HEK293 (cell line): ENCODE measurements around the gene TSPYL2.
A peak's percentile ranks its signal among the peaks of the same experiment; 100 is the strongest.

ENCODE experiments used
- CTCF ChIA-PET: fragments of 350-600 bp; formaldehyde crosslinking; extraction: SDS; loops from one replicate; lab custom pipeline; 2021; ENCODE audit warnings: antibody characterized with exemption; lab: Yijun Ruan, JAX
- POLR2A ChIA-PET: fragments of 300-600 bp; formaldehyde crosslinking; extraction: SDS; loops from one replicate; lab custom pipeline; 2020; ENCODE audit warnings: antibody characterized with exemption, inconsistent platforms; lab: Yijun Ruan, JAX
- H3K27ac ChIP-seq: fragments of 200-500 bp; sonication (Bioruptor generic); 2 replicates; pipeline ENCODE4 v1.5.1; 2014; ENCODE audit warnings: low read depth, low read length, control low read depth, inconsistent platforms; ENCODE audit errors: extremely low read depth
- H3K36me3 ChIP-seq, 2 experiments: fragments of 200-500 bp in 1 of 2; sonication (Bioruptor generic) in 1 of 2; 1 replicate in 1 of 2; 2 replicates in 1 of 2; pipeline ENCODE4 v1.5.1; 2014 to 2017; ENCODE audit warnings: inconsistent platforms in 2 of 2, low read length in 2 of 2; ENCODE audit not compliant: control insufficient read depth in 2 of 2, insufficient read depth in 1 of 2
- H3K4me1 ChIP-seq: fragments of 200-500 bp; sonication (Bioruptor generic); 2 replicates; pipeline ENCODE4 v1.5.1; 2014; ENCODE audit warnings: mild to moderate bottlenecking, low read length, inconsistent platforms; ENCODE audit not compliant: control insufficient read depth, insufficient read depth
- H3K4me3 ChIP-seq: 2 replicates; pipeline ENCODE4 v1.5.1; 2011; ENCODE audit warnings: low read depth, mild to moderate bottlenecking, control low read depth, low read length, moderate library complexity
- H3K9me3 ChIP-seq: fragments of 200-500 bp; sonication (Bioruptor generic); 2 replicates; pipeline ENCODE4 v1.5.1; 2014; ENCODE audit warnings: low read depth, low read length, inconsistent platforms; ENCODE audit not compliant: control insufficient read depth, insufficient read depth
- GLIS1 ChIP-seq: fragments of 450-650 bp; formaldehyde crosslinking; IDR thresholded peaks from 2 replicates; pipeline ENCODE4 v1.5.1; 2016; ENCODE audit warnings: missing biosample characterization, missing genetic modification characterization
- KLF8 ChIP-seq: fragments of 450-650 bp; formaldehyde crosslinking; IDR thresholded peaks from 2 replicates; pipeline ENCODE4 v1.5.1; 2016; ENCODE audit warnings: missing biosample characterization, missing genetic modification characterization
- PRDM1 ChIP-seq: fragments of 450-650 bp; formaldehyde crosslinking; IDR thresholded peaks from 2 replicates; pipeline ENCODE4; 2016; ENCODE audit warnings: missing biosample characterization, missing genetic modification characterization
- PRDM4 ChIP-seq: fragments of 450-650 bp; formaldehyde crosslinking; IDR thresholded peaks from 2 replicates; pipeline ENCODE4 v1.5.1; 2017; ENCODE audit warnings: missing biosample characterization, missing genetic modification characterization
- TRIM28 ChIP-seq: IDR thresholded peaks from 2 replicates; pipeline ENCODE4 v1.6.1; 2011; ENCODE audit warnings: low read length, control low read depth, borderline replicate concordance
- ZBTB11 ChIP-seq: fragments of 450-650 bp; formaldehyde crosslinking; conservative IDR thresholded peaks from 2 replicates; pipeline ENCODE4 v1.5.1; 2016; ENCODE audit warnings: low read depth, missing biosample characterization, missing genetic modification characterization
- ZBTB17 ChIP-seq: fragments of 450-650 bp; formaldehyde crosslinking; IDR thresholded peaks from 2 replicates; pipeline ENCODE4 v1.5.1; 2016; ENCODE audit warnings: missing biosample characterization, missing genetic modification characterization
- ZFHX2 ChIP-seq: fragments of 450-650 bp; formaldehyde crosslinking; conservative IDR thresholded peaks from 2 replicates; pipeline ENCODE4 v1.5.1; 2016; ENCODE audit warnings: missing biosample characterization, missing genetic modification characterization
- ZNF133 ChIP-seq: fragments of 450-650 bp; formaldehyde crosslinking; IDR thresholded peaks from 2 replicates; pipeline ENCODE4 v1.5.1; 2016; ENCODE audit warnings: missing biosample characterization, missing genetic modification characterization
- ZNF366 ChIP-seq: fragments of 450-650 bp; formaldehyde crosslinking; conservative IDR thresholded peaks from 2 replicates; pipeline ENCODE4 v1.5.1; 2016; ENCODE audit warnings: missing biosample characterization, missing genetic modification characterization
- ZNF473 ChIP-seq: fragments of 450-650 bp; formaldehyde crosslinking; IDR thresholded peaks from 2 replicates; pipeline ENCODE4 v1.5.1; 2017; ENCODE audit warnings: missing biosample characterization, missing genetic modification characterization
- ZNF488 ChIP-seq: fragments of 450-650 bp; formaldehyde crosslinking; IDR thresholded peaks from 2 replicates; pipeline ENCODE4 v1.5.1; 2016; ENCODE audit warnings: missing biosample characterization, missing genetic modification characterization
- ZNF624 ChIP-seq: fragments of 450-650 bp; formaldehyde crosslinking; IDR thresholded peaks from 2 replicates; pipeline ENCODE4 v1.5.1; 2017; ENCODE audit warnings: missing biosample characterization, missing genetic modification characterization
- ZNF645 ChIP-seq: fragments of 450-650 bp; formaldehyde crosslinking; IDR thresholded peaks from 2 replicates; pipeline ENCODE4; 2016; ENCODE audit warnings: missing biosample characterization, missing genetic modification characterization
- ZNF785 ChIP-seq: fragments of 450-650 bp; formaldehyde crosslinking; IDR thresholded peaks from 2 replicates; pipeline ENCODE4 v1.5.1; 2016; ENCODE audit warnings: missing biosample characterization, missing genetic modification characterization
- ZNF791 ChIP-seq: fragments of 450-650 bp; formaldehyde crosslinking; IDR thresholded peaks from 2 replicates; pipeline ENCODE4 v1.5.1; 2016; ENCODE audit warnings: missing biosample characterization, missing genetic modification characterization

The TSPYL2 gene

GRCh38 chrX:53078943-53079342 lies 3.2 kb upstream of the TSPYL2 start (continued):
- TF ChIP-seq PRDM4 (no peak), ZNF624 (no peak), ZNF488 (no peak), GLIS1 (no peak), KLF8 (tag by site-specific recombination) (no peak), ZBTB11 (tag by site-specific recombination) (no peak)

- no peak overlapping the region for H3K4me3 ChIP-seq
These were observed 1.3 kb upstream of the TSPYL2 start for GRCh38 chrX:53080628-53081580.

GRCh38 chrX:53082773-53083616 lies 828 bp downstream of the TSPYL2 start:
- Histone ChIP-seq H3K27ac (peak overlapping the region; percentile 70), H3K9me3 (no peaks in the 10 kb centered on the region), H3K4me1 (peaks cover 3% of the 10 kb centered on the region; the same call in 1 of the 2 replicates), H3K4me3 (peak overlapping the region; percentile 69), H3K36me3 (peaks cover 15 to 45% of the 10 kb centered on the region in 2 experiments)
- CTCF ChIA-PET = interaction anchor here (0.8 to 0.9 kb wide), 2 partner anchors 10 to 11 kb away, joined by 3 to 5 read pairs; no protein-coding TSS in a partner anchor
- POLR2A ChIA-PET = interaction anchor here (0.5 to 1.7 kb wide), 14 partner anchors 10 to 198 kb away, joined by 3 to 44 read pairs (median 4); partner anchors contain the start of genes IQSEC2, KANTR and KDM5C
- TF ChIP-seq ZNF473 (tag by site-specific recombination) (no peak), ZFHX2 (peak; percentile 51; the same call in 1 of the 2 replicates), PRDM4 (peak; percentile 73), ZBTB17 (peak; percentile 43; the same call in 1 of the 2 replicates), ZNF488 (no peak), ZNF791 (tag by site-specific recombination) (no peak), ZNF366 (peak; percentile 61; the same call in 1 of the 2 replicates), ZNF785 (tag by site-specific recombination) (no peak), PRDM1 (peak; percentile 81), TRIM28 (no peak)

More at GRCh38 chrX:53080628-53081580, 1.3 kb upstream of the TSPYL2 start:
- TF ChIP-seq ZNF133 (tag by site-specific recombination) (no peak), PRDM1 (peak; percentile 95), ZNF645 (tag by site-specific recombination) (no peak)
- peaks cover 3 to 24% of the 10 kb centered on the region in 2 experiments; a peak in 2 of 3 replicates for H3K36me3 ChIP-seq
- H3K27ac ChIP-seq = no peak overlapping the region
- H3K9me3 ChIP-seq = no peaks in the 10 kb centered on the region
- H3K4me1 ChIP-seq = peaks cover 3% of the 10 kb centered on the region; the same call in 1 of the 2 replicates
- POLR2A ChIA-PET = interaction anchor here (0.6 to 1.7 kb wide), 5 partner anchors 8 to 1851 kb away, joined by 3 to 44 read pairs (median 6); no protein-coding TSS in a partner anchor
- CTCF ChIA-PET = interaction anchor here (0.6 to 1.1 kb wide), 4 partner anchors 9 to 160 kb away, joined by 3 to 5 read pairs (median 4); no protein-coding TSS in a partner anchor
